Lower lobe of right lung (tissue), 2 donors: Measurements from ENCODE around the gene ACHE. TPM values are rescaled to one million over a fixed set of nuclear protein-coding genes. Genes with fewer than 3 reads are reported as not detected.
A peak's percentile ranks its signal among the peaks of the same experiment; 100 is the strongest.

ENCODE experiments used
- ATAC-seq, 2 donors: fragments of 200-7000 bp; cut with Tn5 transposase; one replicate each; pipeline ENCODE4 v1.9.1; 2020 to 2022; ENCODE audit warnings: mild to moderate bottlenecking in 2 of 2, moderate library complexity in 2 of 2
- DNase-seq: peaks from one replicate; pipeline ENCODE4 v3.0.0-alpha.2; 2020
- H3K27ac ChIP-seq: fragments of 200-600 bp; one replicate; pipeline ENCODE4 v1.8.0; 2022
- H3K27me3 ChIP-seq: fragments of 200-600 bp; one replicate; pipeline ENCODE4 v1.8.0; 2022; ENCODE audit warnings: low read depth
- H3K36me3 ChIP-seq: fragments of 200-600 bp; one replicate; pipeline ENCODE4 v1.8.0; 2022; ENCODE audit warnings: mild to moderate bottlenecking
- H3K4me1 ChIP-seq: fragments of 200-600 bp; one replicate; pipeline ENCODE4 v1.8.0; 2022
- H3K4me3 ChIP-seq: fragments of 200-600 bp; one replicate; pipeline ENCODE4 v1.8.0; 2022; ENCODE audit warnings: mild to moderate bottlenecking
- H3K9me3 ChIP-seq: fragments of 200-600 bp; one replicate; pipeline ENCODE4 v1.8.0; 2022
- intact Hi-C: fragments of 100-400 bp; cut with DNase I; formaldehyde crosslinking; loops from one replicate; pipeline ENCODE4 v1.11.0; 2022
- total RNA-seq: library from RNA; stranded (reverse); fragmentation: NEBNext Ultra II Directional; extraction: Animal tissue kit (Norgen Biotek cat#: 25700); gene quantifications from one replicate; pipeline ENCODE4 v1.2.1, GENCODE V29; 2021
- TF ChIP-seq, protein P1 (sequence below): fragments of 200-600 bp; IDR thresholded peaks from one replicate; pipeline ENCODE4 v1.8.0; 2022; ENCODE audit warnings: antibody characterized with exemption, mild to moderate bottlenecking
- donor health status: DM: no; HTN: yes; CAD: no; lungs with severe emphysema.

The ACHE gene
- total RNA-seq, 1 donor from 2014 or later, result 0.97 TPM

DNA sequence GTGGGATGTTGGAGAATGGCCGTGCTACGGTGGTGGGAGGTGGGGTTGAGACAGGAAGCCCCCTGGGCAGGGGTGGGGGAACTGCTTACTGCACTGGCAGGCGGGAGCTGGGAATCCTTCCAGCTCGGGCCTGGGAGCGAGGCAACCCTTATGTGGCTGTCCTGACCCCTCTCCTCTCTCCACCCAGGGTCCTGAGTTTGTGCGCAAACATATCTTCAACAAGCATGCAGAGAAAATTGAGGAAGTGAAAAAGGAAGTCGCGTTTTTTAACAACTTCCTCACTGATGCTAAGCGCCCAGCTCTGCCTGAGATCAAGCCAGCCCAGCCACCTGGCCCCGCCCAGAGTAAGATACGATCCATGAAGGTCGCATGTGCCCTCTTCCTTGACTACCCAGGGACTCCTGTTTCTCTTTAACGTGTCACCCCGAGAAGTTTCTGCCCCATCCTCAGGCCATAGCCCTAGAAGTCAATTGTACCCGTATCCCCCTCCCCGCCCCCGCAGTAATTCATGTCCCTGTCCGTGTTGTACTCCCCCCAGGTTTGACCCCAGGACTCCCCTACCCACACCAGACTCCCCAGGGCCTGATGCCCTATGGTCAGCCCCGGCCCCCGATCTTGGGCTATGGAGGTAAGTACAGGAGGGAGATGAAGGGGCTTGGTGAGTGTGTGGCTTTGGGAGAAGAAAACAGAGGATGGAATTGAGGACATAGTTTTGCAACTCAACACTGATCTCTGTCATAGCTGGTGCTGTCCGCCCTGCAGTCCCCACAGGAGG, 8.0 kb downstream of the ACHE start:
- Histone ChIP-seq H3K36me3 (peaks cover 60% of the 10 kb centered on the region), H3K4me1 (peaks cover 38% of the 10 kb centered on the region)
- intact Hi-C loops, result no loop called here

DNA sequence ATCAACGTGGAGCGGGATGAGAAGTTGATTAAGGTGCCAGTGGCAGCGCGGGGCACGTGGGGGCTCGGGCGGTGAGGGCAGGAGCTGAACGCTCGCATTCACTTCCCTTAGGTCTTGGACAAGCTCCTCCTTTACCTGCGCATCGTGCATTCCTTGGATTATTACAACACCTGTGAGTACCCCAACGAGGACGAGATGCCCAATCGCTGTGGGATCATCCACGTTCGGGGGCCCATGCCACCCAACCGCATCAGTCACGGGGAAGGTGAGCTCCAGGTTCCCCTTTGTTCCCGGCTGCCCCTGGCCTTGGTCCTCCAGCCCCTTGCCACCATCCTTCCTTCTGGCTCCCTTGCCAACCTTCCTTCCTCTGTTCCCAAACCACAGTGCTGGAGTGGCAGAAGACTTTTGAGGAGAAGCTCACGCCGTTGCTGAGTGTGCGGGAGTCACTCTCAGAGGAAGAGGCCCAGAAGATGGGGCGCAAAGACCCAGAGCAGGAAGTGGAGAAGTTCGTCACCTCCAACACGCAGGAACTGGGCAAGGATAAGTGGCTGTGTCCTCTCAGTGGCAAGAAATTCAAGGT, 8.7 kb downstream of the ACHE start:
- no peak for DNase-seq
- intact Hi-C loops, result no loop called here
- TF ChIP-seq, protein P1, sequence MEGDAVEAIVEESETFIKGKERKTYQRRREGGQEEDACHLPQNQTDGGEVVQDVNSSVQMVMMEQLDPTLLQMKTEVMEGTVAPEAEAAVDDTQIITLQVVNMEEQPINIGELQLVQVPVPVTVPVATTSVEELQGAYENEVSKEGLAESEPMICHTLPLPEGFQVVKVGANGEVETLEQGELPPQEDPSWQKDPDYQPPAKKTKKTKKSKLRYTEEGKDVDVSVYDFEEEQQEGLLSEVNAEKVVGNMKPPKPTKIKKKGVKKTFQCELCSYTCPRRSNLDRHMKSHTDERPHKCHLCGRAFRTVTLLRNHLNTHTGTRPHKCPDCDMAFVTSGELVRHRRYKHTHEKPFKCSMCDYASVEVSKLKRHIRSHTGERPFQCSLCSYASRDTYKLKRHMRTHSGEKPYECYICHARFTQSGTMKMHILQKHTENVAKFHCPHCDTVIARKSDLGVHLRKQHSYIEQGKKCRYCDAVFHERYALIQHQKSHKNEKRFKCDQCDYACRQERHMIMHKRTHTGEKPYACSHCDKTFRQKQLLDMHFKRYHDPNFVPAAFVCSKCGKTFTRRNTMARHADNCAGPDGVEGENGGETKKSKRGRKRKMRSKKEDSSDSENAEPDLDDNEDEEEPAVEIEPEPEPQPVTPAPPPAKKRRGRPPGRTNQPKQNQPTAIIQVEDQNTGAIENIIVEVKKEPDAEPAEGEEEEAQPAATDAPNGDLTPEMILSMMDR, result no peak
- Histone ChIP-seq H3K4me1 (peaks cover 38% of the 10 kb centered on the region), H3K27ac (peak overlapping the region; percentile 60), H3K27me3 (peaks cover 6% of the 10 kb centered on the region), H3K36me3 (peaks cover 67% of the 10 kb centered on the region), H3K4me3 (no peak overlapping the region), H3K9me3 (no peaks in the 10 kb centered on the region)
- ATAC-seq, result no peak

More for the DNA sequence above, 8.0 kb downstream of the ACHE start:
- Histone ChIP-seq H3K9me3 (no peaks in the 10 kb centered on the region), H3K27ac (peak overlapping the region; percentile 60), H3K27me3 (peaks cover 6% of the 10 kb centered on the region), H3K4me3 (no peak overlapping the region)
- DNase-seq, result peak; percentile 74
- TF ChIP-seq, protein P1, result no peak
- ATAC-seq, result no peak

DNA sequence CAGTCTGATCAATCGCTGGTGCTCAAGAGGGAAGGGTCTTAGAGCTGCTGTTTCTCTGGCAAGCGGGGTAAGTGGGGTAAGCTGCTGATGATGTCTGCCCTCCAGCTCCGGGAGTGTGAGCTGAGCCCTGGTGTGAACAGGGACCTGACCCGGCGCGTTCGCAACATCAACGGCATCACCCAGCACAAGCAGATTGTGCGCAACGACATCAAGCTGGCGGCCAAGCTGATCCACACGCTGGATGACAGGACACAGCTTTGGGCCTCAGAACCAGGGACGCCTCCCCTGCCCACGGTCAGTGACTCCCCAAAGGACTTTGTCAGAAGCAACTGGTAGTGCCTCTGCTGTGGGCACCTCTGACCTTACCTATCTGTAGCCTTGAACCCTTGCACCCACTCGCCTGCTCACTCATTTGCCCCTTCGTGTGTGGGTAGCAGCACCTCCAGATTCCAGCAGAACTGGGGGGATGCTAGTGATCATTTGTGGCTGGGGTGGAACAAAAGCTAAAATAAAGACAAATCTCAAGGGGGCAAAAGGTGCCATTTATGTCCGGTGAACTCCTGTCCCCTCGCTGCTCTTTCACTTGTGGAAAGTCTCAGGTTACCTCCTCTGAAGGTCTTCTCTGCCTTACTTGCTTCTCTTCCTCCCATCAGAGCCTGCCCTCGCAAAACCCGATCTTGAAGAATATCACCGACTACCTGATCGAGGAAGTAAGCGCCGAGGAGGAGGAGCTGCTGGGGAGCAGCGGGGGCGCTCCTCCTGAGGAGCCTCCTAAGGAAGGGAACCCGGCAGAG, 9.3 kb downstream of the ACHE start:
- Histone ChIP-seq H3K36me3 (peaks cover 74% of the 10 kb centered on the region), H3K9me3 (no peaks in the 10 kb centered on the region), H3K4me1 (peaks cover 37% of the 10 kb centered on the region), H3K27ac (peak overlapping the region; percentile 60), H3K4me3 (no peak overlapping the region), H3K27me3 (peaks cover 6% of the 10 kb centered on the region)
- TF ChIP-seq, protein P1, result no peak
- intact Hi-C loops, result no loop called here
- ATAC-seq (no peak), DNase-seq (no peak)

DNA sequence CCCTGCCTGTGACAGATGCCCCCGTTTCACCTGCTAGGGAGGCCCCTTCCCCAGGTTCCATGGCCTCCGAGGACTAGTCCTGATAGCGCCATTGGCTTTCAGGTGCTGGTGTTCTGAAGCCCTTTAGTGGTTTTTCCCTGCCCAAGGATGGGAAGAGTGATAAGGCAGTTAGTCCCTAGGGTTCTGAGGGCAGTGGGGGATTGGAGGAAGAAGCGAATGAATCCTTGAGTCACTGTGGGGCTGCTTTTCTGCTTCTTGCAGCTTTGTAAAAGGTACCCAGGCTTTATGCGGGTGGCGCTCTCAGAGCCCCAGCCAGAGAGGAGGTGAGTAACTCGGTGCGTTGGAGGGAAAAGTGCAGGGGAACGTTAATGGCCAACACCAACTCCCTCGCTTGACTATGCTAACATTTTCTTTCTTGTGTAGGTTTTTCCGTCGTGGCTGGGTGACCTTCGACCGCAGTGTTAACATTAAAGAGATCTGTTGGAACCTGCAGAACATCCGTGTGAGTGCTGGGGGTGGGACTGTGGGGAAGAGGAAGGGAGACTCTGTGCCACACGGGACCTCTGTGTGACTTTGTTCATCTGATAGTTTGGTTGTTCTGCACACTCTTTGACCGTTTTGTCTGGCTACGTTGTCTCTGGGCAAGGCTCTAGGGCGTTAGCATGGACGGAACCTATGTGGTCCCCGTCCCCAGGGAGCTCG, 10.1 kb downstream of the ACHE start:
- DNase-seq (no peak), ATAC-seq (no peak)
- H3K27ac ChIP-seq, result no peak overlapping the region
- H3K27me3 ChIP-seq, result no peaks in the 10 kb centered on the region
- no peaks in the 10 kb centered on the region for H3K9me3 ChIP-seq
- H3K36me3 ChIP-seq, result peaks cover 81% of the 10 kb centered on the region
- TF ChIP-seq, protein P1, result no peak
- H3K4me3 ChIP-seq, result no peak overlapping the region
- intact Hi-C loops, result no loop called here
- peaks cover 30% of the 10 kb centered on the region for H3K4me1 ChIP-seq
